A204.1 (cell line): ENCODE data around the gene GATA2.

ENCODE experiments used
- FAIRE-seq: peaks from 2 replicates; lab custom pipeline; 2012; peaks lifted over from hg19 to GRCh38; lab: Jason Lieb, UNC

GATA2 gene

DNA sequence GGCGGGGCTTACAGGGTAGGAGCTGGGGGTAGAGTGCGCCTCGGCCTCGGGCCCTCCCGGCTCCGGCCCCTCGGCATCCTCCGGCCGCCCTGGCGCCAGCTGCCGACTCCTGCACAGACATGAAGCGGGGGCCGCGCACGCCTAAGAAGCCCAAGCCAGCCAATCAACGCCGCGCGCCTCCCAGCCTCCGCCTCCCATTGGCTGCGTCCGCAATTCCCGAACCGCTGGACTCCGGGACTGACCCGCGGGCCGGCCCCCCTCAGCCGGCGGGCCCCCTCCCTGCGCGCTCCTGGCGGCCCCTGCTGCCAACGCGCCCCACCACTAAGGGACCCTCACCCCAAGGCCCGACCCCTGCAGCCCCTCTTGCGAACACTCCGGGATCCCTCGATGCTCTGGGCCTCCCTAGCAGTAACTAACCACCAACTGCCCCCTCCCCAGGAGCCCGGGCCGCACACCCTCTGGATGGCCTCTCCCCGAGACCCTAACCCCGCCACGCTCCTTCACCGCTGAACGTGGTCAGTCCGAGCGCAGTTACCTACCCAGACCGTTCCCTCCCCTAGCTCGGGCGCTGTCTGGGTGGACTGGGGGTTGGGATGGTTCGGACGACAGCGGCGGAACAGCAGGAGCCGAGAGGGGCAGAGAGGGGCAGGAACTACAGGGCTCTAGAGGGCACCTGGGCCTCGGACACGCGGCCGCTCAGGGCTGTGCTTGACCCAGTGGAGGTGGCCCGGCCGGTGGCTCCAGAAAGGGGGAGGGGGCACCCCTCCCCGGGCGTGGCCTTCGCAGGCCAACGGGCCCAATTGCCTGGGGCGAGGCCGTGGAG, 5.0 kb downstream of the GATA2 start:
- FAIRE-seq, result no peak

DNA sequence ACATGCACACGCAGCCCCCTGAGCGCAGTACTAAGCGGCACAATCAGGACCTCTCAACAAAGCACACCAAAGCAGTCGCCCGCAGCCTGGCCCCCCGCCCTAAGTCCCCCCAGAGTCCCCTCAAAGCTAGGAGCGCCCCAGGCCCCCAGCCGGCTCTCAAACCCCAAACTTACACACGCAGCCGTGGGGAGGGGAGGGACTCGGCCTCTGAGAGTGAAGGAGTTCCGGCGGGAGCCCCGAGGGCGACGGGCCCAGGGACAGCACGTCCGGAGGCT, 5.5 kb downstream of the GATA2 start:
- FAIRE-seq, result no peak

DNA sequence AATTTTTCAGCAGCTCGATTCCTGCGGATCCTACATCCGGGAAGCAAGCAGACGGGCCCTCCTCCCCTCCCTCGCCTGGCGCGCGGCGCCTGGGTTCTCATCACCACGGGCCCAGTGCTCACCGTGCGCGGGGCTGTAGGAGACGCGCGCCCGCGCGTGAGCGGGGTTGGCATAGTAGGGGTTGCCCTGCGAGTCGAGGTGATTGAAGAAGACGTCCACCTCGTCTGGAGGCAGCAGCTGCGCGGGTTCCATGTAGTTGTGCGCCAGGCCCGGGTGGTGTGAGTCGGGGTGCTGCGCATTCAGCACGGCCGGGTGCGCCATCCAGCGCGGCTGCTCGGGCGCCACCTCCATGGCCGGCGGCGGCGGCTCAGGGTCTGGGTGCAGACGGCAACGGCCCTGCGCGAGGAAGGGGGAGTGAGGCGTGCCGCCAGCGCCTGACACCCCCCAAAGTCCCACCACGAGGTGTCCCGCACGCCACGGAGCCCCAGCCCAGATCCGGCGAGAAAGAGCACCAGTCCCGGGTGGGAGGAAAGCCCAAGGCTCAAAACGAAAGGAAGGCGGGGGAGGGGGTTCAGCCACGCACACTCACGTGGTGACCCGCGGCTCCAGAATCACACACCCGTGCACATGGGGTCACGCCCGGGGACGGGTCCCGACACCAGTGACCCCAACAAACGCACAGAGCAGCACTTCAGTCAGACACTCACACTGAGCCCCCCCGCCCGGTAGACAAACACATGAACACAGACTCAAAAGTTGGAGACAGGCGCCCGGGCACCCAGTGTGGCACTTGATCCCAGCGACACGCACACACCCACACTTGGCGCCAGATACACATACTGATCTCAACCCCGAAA, 6.1 kb downstream of the GATA2 start:
- no peak for FAIRE-seq

DNA sequence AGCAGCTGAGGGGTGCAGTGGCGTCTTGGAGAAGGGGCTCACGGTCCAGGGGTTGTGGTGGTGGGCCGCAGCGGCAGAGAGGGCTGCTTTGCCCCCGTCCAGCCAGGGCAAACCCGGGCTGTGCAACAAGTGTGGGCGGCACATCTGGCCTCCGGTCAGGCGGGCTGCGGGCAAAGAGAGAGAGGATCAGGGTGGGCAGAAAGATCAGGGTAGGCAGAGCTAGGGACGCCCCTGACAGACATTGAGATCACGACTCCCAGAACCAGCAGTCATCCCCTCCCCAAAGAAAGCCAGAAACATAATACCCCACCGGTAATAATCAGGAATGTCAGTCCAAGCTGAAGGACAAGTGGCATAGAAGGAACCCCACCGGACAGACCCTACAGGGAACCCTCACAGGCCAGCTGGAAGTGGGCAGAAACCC, 6.8 kb downstream of the GATA2 start:
- no peak for FAIRE-seq

DNA sequence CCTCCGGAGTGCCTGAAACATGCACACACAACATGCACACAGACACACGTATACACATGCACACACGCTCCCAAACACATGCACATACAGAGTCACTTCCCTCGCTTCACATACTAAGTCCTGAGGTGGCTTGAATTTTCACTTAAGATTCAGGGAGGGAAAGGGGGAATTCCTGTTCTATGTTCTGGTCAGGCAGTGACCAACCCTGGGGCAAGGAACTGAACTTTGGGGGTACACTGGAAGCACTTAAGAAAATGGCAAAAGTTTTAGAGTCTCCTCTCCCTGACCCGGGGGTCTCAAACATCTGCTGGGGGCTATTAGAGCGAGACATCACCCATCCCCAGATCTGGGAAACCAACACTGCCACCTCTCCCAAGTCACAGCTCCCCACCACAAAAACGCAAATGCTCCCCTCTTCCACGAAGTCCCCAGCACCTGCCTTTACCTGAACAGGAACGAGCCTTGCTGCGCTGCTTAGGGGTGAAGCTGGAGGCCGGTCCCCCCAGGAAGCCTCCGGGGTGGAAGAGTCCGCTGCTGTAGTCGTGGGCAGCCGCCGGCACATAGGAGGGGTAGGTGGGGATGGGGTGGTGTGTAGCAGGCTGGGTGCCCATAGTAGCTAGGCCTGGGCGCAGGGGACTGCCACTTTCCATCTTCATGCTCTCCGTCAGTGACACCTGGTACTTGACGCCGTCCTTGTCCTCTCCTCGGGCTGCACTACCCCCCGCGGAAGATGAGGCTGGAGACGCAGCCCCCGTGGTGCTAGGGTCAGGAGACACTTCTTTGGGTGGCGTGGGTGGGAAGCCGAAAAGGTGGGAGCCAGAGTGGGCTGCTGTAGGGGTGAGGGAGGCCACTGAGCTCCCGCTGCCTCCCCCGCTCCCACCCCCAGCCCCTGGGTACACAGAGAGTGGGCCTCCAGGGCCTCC, 7.5 kb downstream of the GATA2 start:
- no peak for FAIRE-seq

DNA sequence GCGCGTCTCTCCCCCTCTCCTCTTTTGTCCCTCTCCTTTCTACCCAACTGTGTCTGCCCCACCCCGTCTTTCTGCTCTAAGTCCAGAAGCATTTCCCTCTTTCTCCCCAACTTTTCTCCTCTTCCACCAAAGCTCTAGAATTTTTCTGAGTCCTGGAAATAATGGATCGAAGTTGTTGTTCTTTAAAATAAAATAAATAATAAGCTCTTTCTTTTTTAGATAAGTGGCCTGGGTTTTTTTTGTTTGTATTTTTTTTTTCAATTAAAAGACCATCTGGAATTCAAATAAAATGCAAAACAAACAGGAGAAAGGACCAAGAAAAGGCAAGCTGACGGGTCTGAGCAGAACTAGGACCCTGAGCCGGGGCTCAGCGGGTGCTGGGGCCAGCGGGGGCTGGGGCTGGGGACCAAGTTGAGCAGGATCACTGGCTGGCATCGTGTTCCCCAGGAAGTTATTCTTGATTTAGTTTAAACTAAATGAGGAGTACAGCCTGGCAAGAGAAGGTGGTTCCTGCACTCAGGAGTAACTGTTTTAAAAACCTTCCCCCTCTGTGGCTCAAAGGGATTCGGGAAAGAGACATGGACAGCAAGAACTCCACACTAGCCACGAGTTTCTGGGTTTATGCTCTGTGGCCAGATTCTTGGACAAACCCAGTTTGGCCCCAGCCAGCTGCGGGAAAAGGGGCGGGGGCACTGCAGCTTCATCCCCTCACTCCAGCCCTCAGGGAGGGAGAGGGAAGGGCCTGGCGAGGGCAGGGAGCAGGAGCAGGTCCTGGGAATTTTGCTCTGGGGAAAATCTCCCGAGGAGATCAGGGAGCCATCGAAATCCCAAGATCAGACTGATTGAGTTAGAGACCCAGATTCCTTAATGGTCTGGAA, 8.4 kb downstream of the GATA2 start:
- no peak for FAIRE-seq

DNA sequence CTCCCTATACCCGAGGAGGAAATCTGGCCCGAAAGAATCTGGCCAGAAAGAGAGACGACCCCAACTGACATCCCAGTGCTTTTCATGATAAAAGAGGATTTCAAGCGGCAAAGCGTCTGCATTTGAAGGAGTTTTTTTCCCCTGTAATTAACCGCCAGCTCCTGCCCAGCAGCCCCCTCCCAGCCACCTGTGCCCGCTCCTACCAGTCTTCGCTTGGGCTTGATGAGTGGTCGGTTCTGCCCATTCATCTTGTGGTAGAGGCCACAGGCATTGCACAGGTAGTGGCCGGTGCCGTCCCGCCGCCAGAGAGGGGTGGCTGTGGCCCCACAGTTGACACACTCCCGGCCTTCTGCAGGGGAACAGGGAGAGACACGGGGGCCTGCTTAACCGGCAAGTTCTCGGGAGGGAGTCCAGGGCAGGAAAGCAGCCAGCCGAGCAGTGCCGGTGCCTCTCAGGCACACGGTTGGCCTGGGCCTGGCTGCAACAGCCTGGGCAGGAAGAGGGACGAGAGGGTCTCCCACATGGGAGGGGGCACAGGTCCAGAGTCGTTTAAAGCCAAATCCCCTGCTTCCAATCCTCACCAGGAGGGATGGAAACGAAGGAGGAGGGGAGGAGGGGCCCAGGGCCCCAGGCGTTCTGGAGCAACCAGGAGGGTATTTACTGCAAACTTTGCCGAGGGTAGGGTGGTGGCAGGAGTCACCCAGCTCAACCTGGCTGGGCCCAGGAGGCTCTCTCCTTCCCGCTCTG, 9.2 kb downstream of the GATA2 start:
- FAIRE-seq, result no peak

DNA sequence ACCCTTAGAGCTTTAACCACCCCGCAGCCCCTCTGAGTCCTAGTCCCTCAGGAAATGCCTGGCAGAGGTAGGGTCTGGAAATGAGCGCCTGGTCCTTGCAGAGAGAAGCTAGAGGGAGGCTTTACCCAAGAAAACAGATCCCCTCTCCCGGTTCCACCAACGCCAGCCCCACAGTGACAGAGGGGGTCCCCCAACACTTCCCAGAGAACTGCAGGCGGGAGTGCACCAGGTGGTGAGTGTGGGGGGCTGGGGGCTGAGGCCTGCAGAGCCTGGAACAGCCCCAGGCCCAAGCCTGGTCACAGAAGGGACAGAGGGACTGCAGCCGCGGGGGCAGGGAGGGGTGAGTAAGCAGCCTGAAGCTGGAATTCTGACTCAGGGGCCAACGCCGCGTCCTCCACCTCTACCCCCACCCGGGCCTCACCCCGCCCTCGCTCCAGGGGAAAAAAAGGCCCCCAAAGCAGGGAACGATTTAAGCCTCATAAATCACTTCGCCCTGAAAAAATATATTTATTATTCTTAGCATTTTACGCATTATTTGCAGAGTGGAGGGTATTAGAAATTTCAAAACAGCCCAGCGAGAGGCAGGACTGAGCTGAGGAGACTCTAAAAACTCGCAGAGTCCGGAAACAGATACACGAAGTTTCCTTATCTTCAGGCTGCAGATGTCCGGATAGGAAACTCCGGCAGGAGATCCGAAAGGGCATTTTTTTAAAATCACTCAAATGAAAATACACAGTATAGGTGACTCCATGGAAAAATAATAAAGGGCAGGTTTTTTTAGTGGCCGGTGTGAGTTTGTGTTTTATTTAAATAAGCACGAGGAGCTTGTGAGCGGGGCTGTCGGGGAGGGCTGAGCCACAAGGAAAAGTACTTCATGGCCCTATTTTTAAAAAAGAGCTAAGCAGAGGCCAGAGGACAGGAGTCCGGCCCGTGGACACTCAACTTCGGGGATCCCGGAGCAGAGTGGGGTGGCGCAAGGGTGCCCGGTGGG, 10.0 kb downstream of the GATA2 start:
- no peak for FAIRE-seq

DNA sequence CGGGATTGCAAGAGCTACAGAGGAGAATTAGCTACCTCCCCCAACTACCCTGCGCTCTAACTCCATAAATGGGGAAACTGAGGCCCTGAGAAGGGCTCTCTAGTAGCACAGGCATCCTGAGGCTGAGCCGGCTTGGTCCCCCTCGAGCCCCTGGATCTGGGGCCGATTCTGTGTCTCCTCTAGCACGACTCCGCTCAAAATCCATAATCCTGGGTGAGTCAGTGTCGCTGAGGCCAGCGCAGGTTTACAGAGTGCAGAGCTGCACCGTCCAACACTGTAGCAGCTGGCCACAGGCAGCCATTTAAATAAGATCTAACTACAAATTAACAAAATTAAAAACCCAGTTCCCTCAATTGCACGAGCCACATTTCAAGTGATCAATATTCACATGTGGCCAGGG, 10.8 kb downstream of the GATA2 start:
- FAIRE-seq, result no peak

DNA sequence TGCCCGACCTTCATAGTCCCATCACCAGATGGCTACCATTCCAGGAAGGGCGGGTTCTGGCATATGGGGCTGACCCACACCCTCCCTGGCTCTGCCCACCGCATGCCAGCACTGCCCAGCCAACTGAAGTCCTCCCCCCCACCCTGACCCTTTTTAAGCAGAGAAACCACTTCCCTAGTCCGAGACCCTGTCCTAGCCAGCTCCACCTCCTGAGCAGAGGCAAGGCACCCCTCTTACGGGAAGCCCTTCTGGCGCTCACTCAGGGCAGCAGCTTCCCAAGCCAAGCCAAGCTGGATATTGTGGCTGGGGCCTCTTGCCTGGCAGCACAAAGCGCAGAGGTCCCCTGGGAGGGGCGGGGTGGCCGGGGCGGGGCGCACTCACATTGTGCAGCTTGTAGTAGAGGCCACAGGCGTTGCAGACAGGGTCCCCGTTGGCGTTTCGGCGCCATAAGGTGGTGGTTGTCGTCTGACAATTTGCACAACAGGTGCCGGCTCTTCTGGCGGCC, 11.5 kb downstream of the GATA2 start:
- FAIRE-seq, result no peak

DNA sequence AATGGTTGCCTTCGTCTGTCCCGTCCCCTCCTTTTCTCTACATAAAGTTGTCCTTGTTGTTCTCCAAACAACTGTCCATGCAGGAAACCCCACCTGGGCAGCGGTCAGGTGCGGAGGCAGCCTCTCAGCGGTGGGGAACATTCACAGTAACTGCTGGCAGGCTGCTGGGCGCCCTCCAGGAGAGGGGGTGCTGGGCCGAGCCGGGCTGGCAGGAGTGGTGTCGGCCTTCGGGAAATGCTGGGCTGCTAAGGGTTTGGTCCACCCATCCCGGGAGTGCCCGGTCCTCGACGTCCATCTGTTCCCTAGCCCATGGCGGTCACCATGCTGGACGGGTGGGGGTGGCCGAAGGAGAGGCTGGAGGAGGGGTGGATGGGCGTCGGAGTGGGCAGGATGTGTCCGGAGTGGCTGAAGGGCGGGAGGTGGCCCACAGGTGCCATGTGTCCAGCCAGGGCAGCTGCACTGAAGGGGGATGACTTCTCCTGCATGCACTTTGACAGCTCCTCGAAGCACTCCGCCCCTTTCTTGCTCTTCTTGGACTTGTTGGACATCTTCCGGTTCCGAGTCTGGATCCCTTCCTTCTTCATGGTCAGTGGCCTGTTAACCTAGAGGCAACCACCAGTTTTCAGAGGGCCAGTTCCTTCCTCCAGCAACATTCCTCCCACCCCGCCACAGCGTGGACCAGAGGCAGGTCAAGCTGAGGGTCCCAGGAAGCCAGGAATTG, 12.1 kb downstream of the GATA2 start:
- FAIRE-seq, result no peak

DNA sequence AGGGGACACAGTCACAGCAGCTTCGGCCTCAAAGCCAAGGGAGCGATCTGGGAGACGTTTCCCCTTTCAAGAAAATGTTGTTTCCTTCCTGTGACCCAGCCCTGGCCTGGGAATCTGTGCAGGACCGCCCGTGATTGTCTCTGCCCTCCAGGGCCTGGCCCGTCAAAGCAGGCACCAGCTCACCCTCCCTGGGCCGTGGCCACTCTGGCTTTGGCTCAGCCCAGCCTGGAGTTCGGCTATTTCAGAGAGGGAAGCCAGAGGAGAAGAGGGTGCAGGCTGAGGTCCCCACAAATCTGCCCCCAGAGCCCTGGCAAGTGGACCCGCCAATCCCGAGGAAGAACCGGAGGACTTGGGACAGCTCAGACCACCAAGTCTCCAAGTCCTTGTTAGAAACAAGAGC, 12.7 kb downstream of the GATA2 start:
- FAIRE-seq, result no peak

DNA sequence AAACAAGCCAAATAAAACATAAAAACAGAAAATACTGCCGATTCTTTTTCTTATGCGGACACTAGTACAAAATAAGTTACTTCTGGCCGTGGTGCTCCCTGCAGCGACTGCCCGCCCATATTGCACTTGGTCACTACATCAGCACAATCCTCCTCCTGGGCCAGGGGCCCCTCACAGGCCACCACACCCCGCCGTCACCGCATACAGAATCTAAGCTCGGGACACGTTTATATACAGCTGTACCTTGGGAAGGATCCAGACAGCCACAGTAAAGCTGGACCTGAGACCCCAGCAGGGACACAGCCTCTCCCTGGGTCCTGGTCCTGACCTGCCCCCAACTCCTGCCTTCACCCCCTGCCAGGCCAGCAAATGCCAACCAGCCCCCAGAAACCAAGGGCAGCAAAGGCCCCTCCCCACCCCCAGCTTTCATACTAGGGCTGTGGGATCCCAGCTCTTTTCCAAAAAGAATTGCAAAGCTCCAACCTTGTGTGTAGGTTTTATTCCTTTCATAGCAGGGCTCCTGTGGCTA, 13.4 kb downstream of the GATA2 start:
- no peak for FAIRE-seq

DNA sequence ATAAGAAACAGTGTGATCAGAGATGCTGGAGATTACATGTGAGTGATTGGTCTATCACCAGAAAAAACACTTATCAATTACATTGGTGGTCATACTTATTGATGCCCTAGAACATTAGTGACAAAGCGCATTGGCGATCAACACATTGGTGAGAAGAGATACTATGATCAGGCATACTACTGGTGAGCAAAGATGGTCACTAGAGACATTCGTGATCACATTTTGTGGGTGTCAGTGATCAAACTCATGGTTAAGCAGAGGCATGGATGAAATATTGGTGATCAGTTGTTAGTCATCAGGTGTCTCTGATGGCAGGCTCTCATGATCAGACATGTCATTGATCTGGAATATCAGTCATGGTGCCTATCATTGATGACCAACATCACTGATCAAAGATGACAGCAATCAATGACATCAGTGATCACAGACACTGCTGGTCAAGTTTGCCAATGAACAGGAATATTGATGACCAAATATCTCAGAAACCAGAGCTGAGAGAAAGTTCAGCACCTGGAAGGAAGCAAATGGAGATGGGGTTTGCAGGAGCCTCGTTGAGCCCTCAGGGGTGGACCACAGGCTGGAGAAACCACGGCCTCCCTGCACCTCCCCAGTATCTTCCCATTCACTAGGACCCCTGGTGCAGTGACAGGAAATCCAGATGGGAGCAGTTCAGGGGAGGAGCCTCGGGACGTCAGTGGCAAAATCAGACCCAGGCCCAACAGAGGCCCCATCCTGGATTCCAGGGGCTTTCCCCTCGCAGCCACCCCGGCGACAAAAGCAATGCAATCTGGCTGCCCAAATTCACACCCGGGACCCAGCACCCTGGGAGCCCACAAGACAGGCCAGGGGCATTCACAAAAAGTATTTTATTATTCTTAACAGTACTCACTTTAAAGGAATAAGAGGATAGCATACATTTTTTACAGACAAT, 14.2 kb downstream of the GATA2 start:
- FAIRE-seq, result no peak

DNA sequence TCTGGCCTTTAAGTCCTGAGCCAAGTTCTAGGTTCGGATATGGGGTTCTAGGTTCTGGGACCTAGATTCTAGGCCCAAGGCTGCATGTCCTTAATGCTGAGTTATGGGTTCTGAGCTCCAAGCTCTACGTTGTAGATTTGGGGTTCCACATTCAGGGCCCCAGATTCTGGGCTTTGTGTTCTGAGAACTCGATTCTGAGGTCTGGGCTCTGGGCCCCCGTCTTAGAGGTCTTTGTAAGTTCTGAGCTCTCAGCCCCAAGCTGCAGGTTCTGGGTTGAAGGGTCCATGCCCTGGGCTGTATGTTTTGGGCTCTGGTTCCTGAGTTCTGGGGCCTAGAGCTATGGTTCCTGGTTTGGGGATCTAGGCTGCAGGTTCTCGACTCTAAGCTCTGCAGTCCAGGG, 16.3 kb downstream of the GATA2 start:
- no peak for FAIRE-seq

DNA sequence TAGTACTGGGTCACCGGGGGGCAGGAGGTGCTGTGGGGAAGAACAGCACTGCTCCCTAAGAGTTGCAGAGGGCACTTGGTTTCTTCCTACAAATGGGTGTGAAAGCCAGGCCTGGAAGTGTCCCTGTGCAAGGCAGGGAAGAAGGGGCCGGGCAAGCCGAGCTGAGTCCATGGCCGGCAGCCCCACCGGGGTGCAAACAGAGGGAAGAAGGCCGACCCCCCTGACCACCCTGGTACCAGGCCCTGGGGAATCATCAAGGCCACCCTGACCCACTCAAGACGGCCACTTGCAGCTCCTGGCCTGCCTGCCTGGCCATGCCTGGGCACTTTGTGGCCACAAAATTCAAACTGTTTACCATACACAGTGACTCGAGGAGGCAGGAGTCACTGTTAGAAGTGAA, 17.6 kb downstream of the GATA2 start:
- no peak for FAIRE-seq

DNA sequence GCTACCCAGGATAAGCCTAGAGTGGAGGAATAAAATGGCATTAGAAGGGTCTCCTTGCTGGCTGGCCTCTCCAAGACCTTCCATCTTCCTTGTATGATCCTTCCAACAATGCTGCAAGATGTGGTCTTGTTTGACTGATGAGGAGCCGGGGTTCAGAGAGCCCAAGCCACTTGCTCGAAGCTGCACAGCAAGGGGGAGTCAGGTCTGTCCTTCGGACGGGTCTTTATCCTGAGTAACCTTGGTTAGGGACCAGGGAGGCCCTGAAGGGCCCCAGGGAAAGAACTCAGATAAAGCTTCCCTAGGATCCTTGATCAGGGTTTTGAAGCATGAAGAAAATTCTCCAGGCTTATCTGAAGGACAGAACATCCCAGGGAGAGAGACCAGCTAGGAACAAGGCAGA, 19.3 kb downstream of the GATA2 start:
- FAIRE-seq, result no peak

DNA sequence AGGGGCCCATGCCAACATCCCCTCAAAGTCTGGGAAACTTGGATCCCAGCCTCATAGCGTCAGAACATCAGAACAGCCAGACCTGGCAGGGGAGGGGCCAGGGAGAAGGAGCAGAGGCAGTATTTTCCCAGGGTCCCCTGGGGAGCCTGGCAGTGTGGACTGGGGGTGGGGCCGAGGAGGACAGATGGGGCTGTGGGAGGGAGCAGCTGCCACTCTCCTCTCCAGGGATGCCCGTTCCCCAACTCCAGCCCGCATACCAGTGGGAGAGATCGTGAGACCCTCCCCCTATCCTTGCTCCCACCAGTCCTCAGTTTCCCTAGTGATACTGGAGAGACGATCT, 19.9 kb downstream of the GATA2 start:
- no peak for FAIRE-seq
